Duodenal mucosa (tissue), 2 donors: ENCODE results near the gene SYNDIG1.

Experiments
- H3K27ac ChIP-seq: one replicate; pipeline ENCODE4 v1.7.0; 2013; ENCODE audit warnings: low read depth, low read length
- H3K27me3 ChIP-seq, 2 donors: one replicate each; pipeline ENCODE4 v1.7.0; 2013; ENCODE audit warnings: low read length in 2 of 2, control low read depth in 1 of 2; ENCODE audit not compliant: insufficient read depth in 2 of 2, control insufficient read depth in 1 of 2
- H3K36me3 ChIP-seq, 2 donors: one replicate each; pipeline ENCODE4 v1.7.0; 2013; ENCODE audit warnings: low read length in 2 of 2, control low read depth in 1 of 2; ENCODE audit not compliant: insufficient read depth in 2 of 2, control insufficient read depth in 1 of 2
- H3K4me1 ChIP-seq, 2 donors: one replicate each; pipeline ENCODE4 v1.7.0; 2013; ENCODE audit warnings: low read length in 2 of 2, control low read depth in 1 of 2; ENCODE audit not compliant: insufficient read depth in 2 of 2, control insufficient read depth in 1 of 2
- H3K4me3 ChIP-seq, 2 donors: one replicate each; pipeline ENCODE4 v1.7.0; 2013; ENCODE audit warnings: low read length in 2 of 2, low read depth in 1 of 2
- H3K9ac ChIP-seq, 2 donors: one replicate each; pipeline ENCODE4 v1.7.0; 2013; ENCODE audit warnings: low read length in 2 of 2, low read depth in 1 of 2
- H3K9me3 ChIP-seq, 2 donors: one replicate each; pipeline ENCODE4 v1.7.0; 2013; ENCODE audit warnings: low read length in 2 of 2, control low read depth in 1 of 2; ENCODE audit not compliant: control insufficient read depth in 1 of 2

SYNDIG1 gene

GRCh38 chr20:24470746-24471582 lies 1.5 kb downstream of the SYNDIG1 start:
- Histone ChIP-seq H3K36me3 (no peaks in the 10 kb centered on the region), H3K27me3 (peaks cover 13 to 33% of the 10 kb centered on the region in 2 donors), H3K27ac (no peak overlapping the region), H3K4me1 (no peaks in the 10 kb centered on the region), H3K9ac (no peak overlapping the region), H3K9me3 (no peaks in the 10 kb centered on the region), H3K4me3 (peak overlapping the region; percentile 33 to 51)

- no peak overlapping the region for H3K27ac ChIP-seq
- H3K9ac ChIP-seq: no peak overlapping the region
- peaks cover 13 to 33% of the 10 kb centered on the region in 2 donors for H3K27me3 ChIP-seq
- H3K4me1 ChIP-seq: no peaks in the 10 kb centered on the region
- no peaks in the 10 kb centered on the region for H3K9me3 ChIP-seq
- no peaks in the 10 kb centered on the region for H3K36me3 ChIP-seq
- H3K4me3 ChIP-seq: no peak overlapping the region
These were observed 3.0 kb downstream of the SYNDIG1 start for GRCh38 chr20:24472426-24472825.

GRCh38 chr20:24473435-24474223 lies 4.2 kb downstream of the SYNDIG1 start:
- Histone ChIP-seq H3K4me1 (no peaks in the 10 kb centered on the region), H3K36me3 (no peaks in the 10 kb centered on the region), H3K9ac (no peak overlapping the region), H3K4me3 (no peak overlapping the region), H3K27me3 (peaks cover 13 to 25% of the 10 kb centered on the region in 2 donors), H3K9me3 (no peaks in the 10 kb centered on the region), H3K27ac (no peak overlapping the region)

GRCh38 chr20:24477831-24478547 lies 8.6 kb downstream of the SYNDIG1 start:
- H3K4me1 ChIP-seq: no peaks in the 10 kb centered on the region
- no peak overlapping the region for H3K4me3 ChIP-seq
- H3K27me3 ChIP-seq: no peaks in the 10 kb centered on the region
- no peak overlapping the region for H3K9ac ChIP-seq
- no peaks in the 10 kb centered on the region for H3K36me3 ChIP-seq
- no peaks in the 10 kb centered on the region for H3K9me3 ChIP-seq
- no peak overlapping the region for H3K27ac ChIP-seq

GRCh38 chr20:24478584-24478983 lies 9.2 kb downstream of the SYNDIG1 start:
- Histone ChIP-seq H3K4me1 (no peaks in the 10 kb centered on the region), H3K4me3 (no peak overlapping the region), H3K36me3 (no peaks in the 10 kb centered on the region), H3K27ac (no peak overlapping the region), H3K9me3 (no peaks in the 10 kb centered on the region), H3K9ac (no peak overlapping the region), H3K27me3 (no peaks in the 10 kb centered on the region)

GRCh38 chr20:24479106-24479505 lies 9.7 kb downstream of the SYNDIG1 start:
- no peaks in the 10 kb centered on the region for H3K4me1 ChIP-seq
- no peaks in the 10 kb centered on the region for H3K9me3 ChIP-seq
- H3K27ac ChIP-seq: no peak overlapping the region
- H3K4me3 ChIP-seq: no peak overlapping the region
- H3K9ac ChIP-seq: no peak overlapping the region
- H3K36me3 ChIP-seq: no peaks in the 10 kb centered on the region
- H3K27me3 ChIP-seq: no peaks in the 10 kb centered on the region

GRCh38 chr20:24479595-24479994 lies 10.2 kb downstream of the SYNDIG1 start:
- H3K4me3 ChIP-seq: no peak overlapping the region

GRCh38 chr20:24480509-24480908 lies 11.1 kb downstream of the SYNDIG1 start:
- Histone ChIP-seq H3K4me3 (no peak overlapping the region), H3K9ac (no peak overlapping the region), H3K4me1 (no peaks in the 10 kb centered on the region), H3K36me3 (no peaks in the 10 kb centered on the region), H3K27ac (no peak overlapping the region), H3K27me3 (no peaks in the 10 kb centered on the region), H3K9me3 (no peaks in the 10 kb centered on the region)

More at GRCh38 chr20:24479595-24479994, 10.2 kb downstream of the SYNDIG1 start:
- Histone ChIP-seq H3K36me3 (no peaks in the 10 kb centered on the region), H3K9me3 (no peaks in the 10 kb centered on the region), H3K9ac (no peak overlapping the region), H3K27ac (no peak overlapping the region), H3K27me3 (no peaks in the 10 kb centered on the region), H3K4me1 (no peaks in the 10 kb centered on the region)

GRCh38 chr20:24481173-24481572 lies 11.7 kb downstream of the SYNDIG1 start:
- Histone ChIP-seq H3K9me3 (no peaks in the 10 kb centered on the region), H3K4me3 (no peak overlapping the region), H3K27ac (no peak overlapping the region), H3K4me1 (no peaks in the 10 kb centered on the region), H3K9ac (no peak overlapping the region), H3K27me3 (no peaks in the 10 kb centered on the region), H3K36me3 (no peaks in the 10 kb centered on the region)
